Right atrium auricular region (tissue), 2 donors: ENCODE results near the gene POU2F3. TPM values are rescaled to one million over a fixed set of nuclear protein-coding genes. Genes with fewer than 3 reads are reported as not detected.

Experiments
- DNase-seq: peaks from one replicate; pipeline ENCODE4 v3.0.0-alpha.2; 2019; ENCODE audit warnings: low spot score
- H3K27ac ChIP-seq, 2 donors: fragments of 200-600 bp; sonication (generic); 1 replicate in 1 of 2; 2 replicates in 1 of 2; pipeline ENCODE4 v1.5.1; 2016 to 2019
- H3K27me3 ChIP-seq, 2 donors: fragments of 200-600 bp; sonication (generic); one replicate each; pipeline versions ENCODE4 v1.5.1 to v1.6.0; 2017 to 2019
- H3K36me3 ChIP-seq: fragments of 200-600 bp; sonication (generic); one replicate; pipeline ENCODE4 v1.5.1; 2016
- H3K4me1 ChIP-seq, 2 donors: fragments of 200-600 bp; sonication (generic); one replicate each; pipeline versions ENCODE4 v1.5.1 to v1.6.0; 2017 to 2019
- H3K4me3 ChIP-seq, 2 donors: fragments of 200-600 bp; sonication (generic); 1 replicate in 1 of 2; 2 replicates in 1 of 2; pipeline ENCODE4 v1.5.1; 2017 to 2019; ENCODE audit warnings: mild to moderate bottlenecking in 1 of 2, moderate library complexity in 1 of 2
- H3K9me3 ChIP-seq, 2 donors: fragments of 200-600 bp; sonication (generic); one replicate each; pipeline ENCODE4 v1.5.1; 2019
- total RNA-seq, 2 donors: library from RNA; depleted of rRNA; stranded (reverse); fragments of >200 nt; gene quantifications; one replicate each; pipeline ENCODE4 v1.1.0, GENCODE V29; 2016
- TF ChIP-seq, protein P1 (sequence below), 2 donors: fragments of 200-600 bp; sonication (generic); IDR thresholded peaks; one replicate each; pipeline ENCODE4 v1.5.1; 2019; ENCODE audit warnings: antibody characterized with exemption in 2 of 2

POU2F3 gene
- total RNA-seq, 2 donors from 2014 or later, result not detected

DNA sequence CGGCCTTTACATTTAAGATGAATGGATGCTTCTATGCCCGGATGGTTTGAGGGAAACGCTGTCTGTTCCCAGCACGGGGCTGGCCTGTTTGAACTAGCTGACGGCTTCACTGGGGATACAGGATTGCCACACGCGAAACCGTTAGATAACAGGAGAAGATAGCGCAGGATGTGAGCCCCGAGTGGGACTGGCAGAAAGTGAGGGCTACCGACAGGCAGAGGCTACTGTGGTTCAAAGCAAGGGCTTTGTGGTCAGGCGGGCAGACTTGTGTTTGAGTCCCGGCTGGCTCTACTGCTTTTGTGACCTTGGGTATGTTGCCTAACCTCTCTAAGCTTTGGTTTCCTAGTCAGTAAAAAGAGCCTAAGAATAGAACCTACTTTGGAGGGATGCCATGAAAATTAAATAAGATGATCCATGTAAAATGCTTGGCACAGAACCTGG lies 31.9 kb upstream of the POU2F3 start:
- Histone ChIP-seq H3K36me3 (no peaks in the 10 kb centered on the region), H3K4me1 (peaks cover 0 to 43% of the 10 kb centered on the region in 2 donors), H3K9me3 (no peaks in the 10 kb centered on the region), H3K27ac (peak overlapping the region in 1 of 2 donors; percentile 46), H3K4me3 (no peak overlapping the region), H3K27me3 (no peaks in the 10 kb centered on the region)
- no peak for DNase-seq
- TF ChIP-seq, protein P1, sequence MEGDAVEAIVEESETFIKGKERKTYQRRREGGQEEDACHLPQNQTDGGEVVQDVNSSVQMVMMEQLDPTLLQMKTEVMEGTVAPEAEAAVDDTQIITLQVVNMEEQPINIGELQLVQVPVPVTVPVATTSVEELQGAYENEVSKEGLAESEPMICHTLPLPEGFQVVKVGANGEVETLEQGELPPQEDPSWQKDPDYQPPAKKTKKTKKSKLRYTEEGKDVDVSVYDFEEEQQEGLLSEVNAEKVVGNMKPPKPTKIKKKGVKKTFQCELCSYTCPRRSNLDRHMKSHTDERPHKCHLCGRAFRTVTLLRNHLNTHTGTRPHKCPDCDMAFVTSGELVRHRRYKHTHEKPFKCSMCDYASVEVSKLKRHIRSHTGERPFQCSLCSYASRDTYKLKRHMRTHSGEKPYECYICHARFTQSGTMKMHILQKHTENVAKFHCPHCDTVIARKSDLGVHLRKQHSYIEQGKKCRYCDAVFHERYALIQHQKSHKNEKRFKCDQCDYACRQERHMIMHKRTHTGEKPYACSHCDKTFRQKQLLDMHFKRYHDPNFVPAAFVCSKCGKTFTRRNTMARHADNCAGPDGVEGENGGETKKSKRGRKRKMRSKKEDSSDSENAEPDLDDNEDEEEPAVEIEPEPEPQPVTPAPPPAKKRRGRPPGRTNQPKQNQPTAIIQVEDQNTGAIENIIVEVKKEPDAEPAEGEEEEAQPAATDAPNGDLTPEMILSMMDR (IDR thresholded peaks at IDR 0.05), result no peak

DNA sequence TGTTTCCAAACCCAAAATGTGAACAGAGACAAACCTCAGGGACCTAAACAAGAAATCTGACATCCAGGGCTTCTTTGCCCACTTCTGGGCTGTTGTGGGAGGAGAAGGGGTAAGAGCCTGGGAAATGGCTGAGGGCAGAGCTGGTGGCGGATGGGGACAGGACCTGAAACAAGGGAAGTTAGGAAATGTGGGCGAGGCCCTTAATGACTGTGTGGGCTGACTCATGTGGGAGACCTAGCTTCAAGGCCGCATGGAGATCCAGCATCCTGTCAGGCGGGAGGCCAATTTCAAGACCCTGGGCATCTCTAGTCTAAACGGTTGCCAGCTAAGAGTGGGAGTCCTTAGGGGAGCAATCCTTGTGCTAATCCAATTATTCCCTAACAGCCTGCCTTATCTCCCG lies 31.2 kb upstream of the POU2F3 start:
- Histone ChIP-seq H3K4me3 (no peak overlapping the region), H3K27me3 (no peaks in the 10 kb centered on the region), H3K36me3 (no peaks in the 10 kb centered on the region), H3K27ac (peak overlapping the region in 1 of 2 donors; percentile 46), H3K9me3 (no peaks in the 10 kb centered on the region), H3K4me1 (peaks cover 0 to 45% of the 10 kb centered on the region in 2 donors)
- TF ChIP-seq, protein P1 (IDR thresholded peaks at IDR 0.05), result no peak
- DNase-seq, result peak; percentile 84

DNA sequence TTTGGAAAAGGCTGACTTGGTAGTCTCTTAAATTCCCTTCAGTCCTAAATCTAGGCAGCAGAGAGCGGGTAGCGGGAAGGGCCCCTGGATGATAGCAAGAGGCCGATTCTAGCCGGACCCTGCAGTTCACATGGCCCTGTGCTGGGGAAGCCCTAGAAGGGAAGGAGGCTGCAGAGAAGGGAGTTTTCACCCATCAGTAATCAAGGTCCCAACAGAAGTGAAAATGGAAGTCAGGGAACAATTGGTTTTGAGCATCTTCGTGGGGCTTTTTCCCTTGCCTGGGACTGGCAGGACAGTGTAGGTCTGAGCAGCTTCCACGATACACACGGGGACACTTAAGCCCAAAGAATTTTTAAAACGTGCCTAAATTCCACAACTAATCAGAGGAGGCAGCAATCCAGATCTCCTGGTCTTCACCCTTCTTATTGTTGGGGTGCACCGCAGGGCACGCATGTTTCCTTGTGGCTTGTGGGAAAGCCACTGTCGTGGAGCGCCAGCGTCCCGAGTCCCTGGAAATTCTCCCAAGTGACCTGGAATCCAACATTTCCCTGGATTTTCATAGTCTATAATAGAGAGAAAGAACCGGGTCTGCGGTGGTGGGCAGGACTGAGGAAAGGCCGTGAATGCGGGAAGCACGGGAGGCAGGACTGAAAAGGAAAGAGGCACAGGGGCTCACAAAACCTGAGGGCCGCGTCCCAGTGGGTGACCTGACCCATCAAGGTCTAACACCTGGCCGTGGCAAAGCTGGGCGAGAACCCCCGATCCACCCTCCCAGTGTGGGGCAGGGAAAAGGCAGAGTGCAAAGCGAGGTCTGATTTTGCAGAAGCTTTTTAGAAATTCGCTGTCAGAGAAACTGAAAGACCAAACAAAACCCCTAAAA lies 30.0 kb upstream of the POU2F3 start:
- peaks cover 0 to 57% of the 10 kb centered on the region in 2 donors for H3K4me1 ChIP-seq
- peak overlapping the region; percentile 49 to 64 for H3K4me3 ChIP-seq
- H3K36me3 ChIP-seq, result no peaks in the 10 kb centered on the region
- DNase-seq, result no peak
- H3K27me3 ChIP-seq, result no peaks in the 10 kb centered on the region
- H3K27ac ChIP-seq, result peak overlapping the region; percentile 70 to 72
- TF ChIP-seq, protein P1 (IDR thresholded peaks at IDR 0.05), result no peak
- H3K9me3 ChIP-seq, result no peaks in the 10 kb centered on the region

DNA sequence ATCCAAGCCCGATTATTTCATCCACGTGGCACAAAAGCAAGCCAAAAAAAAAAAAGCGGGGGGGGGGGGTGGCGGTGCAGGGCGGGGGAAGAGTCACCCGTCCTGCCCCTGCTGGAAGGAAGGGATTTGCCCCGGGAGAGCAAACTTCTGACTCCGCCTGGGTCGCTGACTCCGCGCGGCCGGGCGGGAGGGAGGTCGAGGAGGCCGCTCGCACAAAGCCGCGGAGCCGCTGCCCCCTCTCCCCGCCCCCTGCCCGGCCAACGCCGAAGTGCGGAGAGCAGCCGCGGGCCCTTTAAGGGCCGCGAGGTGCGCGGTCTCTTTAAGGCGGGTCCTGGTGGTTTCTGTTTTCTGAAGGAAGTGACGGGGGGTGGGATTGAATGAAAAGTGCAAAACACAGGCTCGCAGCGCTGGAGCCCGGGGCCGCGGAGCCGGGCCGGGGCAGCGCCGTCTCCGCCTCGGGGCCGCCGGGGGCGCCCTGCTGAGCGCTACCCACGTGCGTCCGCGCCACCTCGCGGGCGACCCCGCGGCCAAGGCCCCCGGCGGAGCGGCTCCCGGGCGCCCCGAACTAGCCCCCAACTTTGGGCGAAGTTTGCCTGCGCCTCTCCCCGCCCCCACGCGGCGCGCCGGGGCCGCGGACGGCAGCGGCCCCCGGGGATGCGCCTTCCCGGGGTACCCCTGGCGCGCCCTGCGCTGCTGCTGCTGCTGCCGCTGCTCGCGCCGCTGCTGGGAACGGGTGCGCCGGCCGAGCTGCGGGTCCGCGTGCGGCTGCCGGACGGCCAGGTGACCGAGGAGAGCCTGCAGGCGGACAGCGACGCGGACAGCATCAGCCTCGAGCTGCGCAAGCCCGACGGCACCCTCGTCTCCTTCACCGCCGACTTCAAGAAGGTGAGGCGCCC lies 29.1 kb upstream of the POU2F3 start, which contains the start of gene OAF:
OAF (plus strand) TSS at position 407 of the 896 bp plus-strand sequence; CDS start at position 655, 248 bp downstream.
- Histone ChIP-seq H3K36me3 (no peaks in the 10 kb centered on the region), H3K4me3 (peak within 1 kb of the TSS; percentile 49 to 64), H3K27me3 (no peaks in the 10 kb centered on the region), H3K9me3 (no peaks in the 10 kb centered on the region), H3K27ac (peak within 1 kb of the TSS; percentile 71 to 72), H3K4me1 (peaks cover 0 to 66% of the 10 kb centered on the region in 2 donors)
- TF ChIP-seq, protein P1 (IDR thresholded peaks at IDR 0.05), result peak in 1 of 2 donors; percentile 42
- DNase-seq, result peak; percentile 82

DNA sequence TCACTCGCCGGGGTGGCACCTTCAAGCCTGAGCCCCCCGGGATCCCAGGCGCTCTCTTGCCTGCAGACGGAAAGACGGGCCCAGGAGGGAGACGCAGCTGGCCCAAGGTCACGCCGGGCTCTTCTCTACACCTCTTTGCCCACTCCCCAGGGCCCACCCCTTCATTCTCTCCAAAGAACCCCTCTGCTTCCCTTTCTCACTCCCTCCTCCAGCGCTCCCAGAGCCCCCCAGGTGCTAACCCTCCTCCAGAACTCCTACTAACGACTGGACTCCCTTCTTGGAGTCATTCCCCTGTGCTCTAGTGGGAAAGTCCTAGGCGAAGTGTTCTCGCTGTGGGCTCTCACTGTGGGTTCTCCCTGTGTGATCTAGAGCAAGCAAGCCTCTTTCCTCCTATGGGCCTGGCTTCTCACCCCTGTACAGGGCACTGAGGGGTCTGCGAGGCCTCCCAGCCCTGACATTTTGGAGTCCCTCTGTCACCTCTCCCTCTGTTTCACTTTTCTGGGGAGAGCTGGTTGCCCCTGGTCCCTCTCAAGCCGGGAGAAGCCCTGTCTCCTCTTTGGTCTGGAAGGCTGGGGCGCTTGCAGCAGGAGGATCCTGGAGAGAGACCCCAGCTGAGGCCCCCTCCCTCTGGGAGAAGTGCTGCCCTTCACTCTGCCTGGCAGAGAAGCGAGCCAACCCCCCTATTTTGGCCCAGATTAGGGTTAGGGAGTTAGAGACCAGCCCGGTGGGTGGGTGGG lies 28.2 kb upstream of the POU2F3 start:
- TF ChIP-seq, protein P1 (IDR thresholded peaks at IDR 0.05), result no peak
- peaks cover 0 to 74% of the 10 kb centered on the region in 2 donors for H3K4me1 ChIP-seq
- no peaks in the 10 kb centered on the region for H3K27me3 ChIP-seq
- H3K9me3 ChIP-seq, result no peaks in the 10 kb centered on the region
- peak overlapping the region; percentile 49 to 64 for H3K4me3 ChIP-seq
- DNase-seq, result no peak
- H3K36me3 ChIP-seq, result no peaks in the 10 kb centered on the region
- H3K27ac ChIP-seq, result peak overlapping the region; percentile 71 to 72
